ENCODE data around the gene SAFB2.

SAFB2 gene

GRCh38 chr19:5578097-5578846 lies 44.3 kb downstream of the SAFB2 start:
- DNase-seq = peak; percentile 48 to 50

- DNase-seq = no peak
These were observed 47.0 kb downstream of the SAFB2 start for GRCh38 chr19:5575590-5575989.

GRCh38 chr19:5572556-5573286 lies 49.9 kb downstream of the SAFB2 start:
- no peak for DNase-seq

GRCh38 chr19:5571777-5572176 lies 50.8 kb downstream of the SAFB2 start:
- no peak for DNase-seq

GRCh38 chr19:5567970-5568407 lies 54.6 kb downstream of the SAFB2 start:
- DNase-seq = no peak

- no peak for DNase-seq
These were observed 55.1 kb downstream of the SAFB2 start, which contains the start of gene TINCR for GRCh38 chr19:5567360-5567969. TSS of gene TINCR (minus strand) at chr19:5567953.

GRCh38 chr19:5564930-5565329 lies 57.6 kb downstream of the SAFB2 start:
- no peak for DNase-seq

GRCh38 chr19:5563935-5564612 lies 58.5 kb downstream of the SAFB2 start:
- no peak for DNase-seq

GRCh38 chr19:5563008-5563431 lies 59.6 kb downstream of the SAFB2 start:
- DNase-seq = no peak

- DNase-seq = no peak
These were observed 60.3 kb downstream of the SAFB2 start for GRCh38 chr19:5562280-5562679.

GRCh38 chr19:5561559-5561958 lies 61.0 kb downstream of the SAFB2 start:
- no peak for DNase-seq

- no peak for DNase-seq
These were observed 62.4 kb downstream of the SAFB2 start for GRCh38 chr19:5560156-5560555.

- DNase-seq = no peak
These were observed 62.8 kb downstream of the SAFB2 start for GRCh38 chr19:5559804-5560133.

- DNase-seq = no peak
These were observed 64.4 kb downstream of the SAFB2 start for GRCh38 chr19:5558101-5558621.

GRCh38 chr19:5557691-5558090 lies 64.9 kb downstream of the SAFB2 start:
- no peak for DNase-seq

- DNase-seq = no peak
These were observed 67.7 kb downstream of the SAFB2 start for GRCh38 chr19:5554828-5555227.

- no peak for DNase-seq
These were observed 68.7 kb downstream of the SAFB2 start for GRCh38 chr19:5553892-5554291.

GRCh38 chr19:5547881-5548280 lies 74.7 kb downstream of the SAFB2 start:
- DNase-seq = peak in 1 of 2 experiments; percentile 12

GRCh38 chr19:5545984-5546383 lies 76.6 kb downstream of the SAFB2 start:
- no peak for DNase-seq

GRCh38 chr19:5545051-5545450 lies 77.5 kb downstream of the SAFB2 start:
- DNase-seq = no peak

GRCh38 chr19:5542665-5543064 lies 79.9 kb downstream of the SAFB2 start:
- no peak for DNase-seq

- DNase-seq = no peak
These were observed 81.1 kb downstream of the SAFB2 start for GRCh38 chr19:5541456-5541855.

GRCh38 chr19:5540208-5540607 lies 82.4 kb downstream of the SAFB2 start:
- DNase-seq = no peak

All from NCI-H2081 (cell line).